GM04504 (cell line): ENCODE results near the gene HEBP1.
"Not testable (repeated sequence)": the region's sequence is repeated elsewhere in the genome, so short reads cannot be mapped to it uniquely, and the experiment has no call there.

Experiments
- DNase-seq: peaks from one replicate; pipeline ENCODE4 v3.0.0-alpha.2; 2012; ENCODE audit warnings: low read depth

Gene HEBP1, protein sequence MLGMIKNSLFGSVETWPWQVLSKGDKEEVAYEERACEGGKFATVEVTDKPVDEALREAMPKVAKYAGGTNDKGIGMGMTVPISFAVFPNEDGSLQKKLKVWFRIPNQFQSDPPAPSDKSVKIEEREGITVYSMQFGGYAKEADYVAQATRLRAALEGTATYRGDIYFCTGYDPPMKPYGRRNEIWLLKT

DNA sequence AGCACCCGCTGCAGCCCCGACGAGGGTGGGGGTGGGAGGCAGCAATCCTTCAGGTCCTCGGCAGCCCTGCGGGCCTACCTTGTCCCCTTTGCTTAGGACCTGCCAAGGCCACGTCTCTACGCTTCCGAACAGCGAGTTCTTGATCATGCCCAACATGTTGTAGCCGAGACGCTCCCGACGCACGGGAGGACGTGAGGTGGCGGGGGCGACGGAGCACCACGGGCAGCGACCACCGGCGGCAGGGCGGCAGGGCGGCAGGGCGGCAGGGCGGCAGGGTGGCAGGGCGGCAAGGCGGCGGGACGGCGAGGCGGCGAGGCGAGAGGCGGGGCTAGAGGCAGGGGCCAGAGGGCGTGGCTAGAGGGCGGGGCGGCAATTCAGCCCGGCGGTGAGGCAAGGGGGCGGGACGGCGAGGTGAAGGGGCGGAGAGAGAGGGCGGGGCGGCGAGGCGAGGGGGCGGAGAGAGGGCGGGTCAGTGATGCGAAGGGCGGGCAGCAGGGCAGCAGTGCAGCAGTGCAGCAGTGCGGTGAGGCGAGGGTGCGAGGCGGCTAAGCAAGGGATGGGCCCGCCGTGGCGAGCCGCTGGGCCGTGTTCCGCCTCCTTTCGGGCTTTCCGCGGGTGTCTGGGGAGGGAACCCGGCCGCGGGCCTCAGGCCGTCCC is at the start of gene HEBP1:
TSS of gene HEBP1 (minus strand) at position 307 of the 657 bp plus-strand sequence. CDS start at position 156, 151 bp downstream.
- peak; percentile 80 for DNase-seq

DNA sequence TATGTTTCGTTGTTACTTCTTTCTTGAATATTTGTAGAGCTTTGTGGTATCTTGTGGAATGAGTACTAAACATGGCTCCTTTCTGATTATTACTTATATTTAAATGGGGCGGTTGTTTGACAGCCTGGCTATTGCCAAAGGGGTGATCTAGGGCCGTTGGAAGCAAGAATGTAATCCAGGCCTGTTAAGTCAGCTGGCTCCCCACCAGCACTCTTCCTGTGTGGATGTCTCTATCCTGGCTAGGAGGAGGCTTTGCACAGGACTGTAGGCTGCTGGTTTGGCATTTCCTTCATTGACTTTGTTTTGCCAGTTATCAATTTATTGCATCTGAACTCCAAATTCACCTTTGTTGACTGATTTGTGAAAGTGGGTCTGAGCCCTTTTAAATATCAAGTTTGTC is 49.8 kb upstream of the HEBP1 start:
- DNase-seq, result peak; percentile 24

DNA sequence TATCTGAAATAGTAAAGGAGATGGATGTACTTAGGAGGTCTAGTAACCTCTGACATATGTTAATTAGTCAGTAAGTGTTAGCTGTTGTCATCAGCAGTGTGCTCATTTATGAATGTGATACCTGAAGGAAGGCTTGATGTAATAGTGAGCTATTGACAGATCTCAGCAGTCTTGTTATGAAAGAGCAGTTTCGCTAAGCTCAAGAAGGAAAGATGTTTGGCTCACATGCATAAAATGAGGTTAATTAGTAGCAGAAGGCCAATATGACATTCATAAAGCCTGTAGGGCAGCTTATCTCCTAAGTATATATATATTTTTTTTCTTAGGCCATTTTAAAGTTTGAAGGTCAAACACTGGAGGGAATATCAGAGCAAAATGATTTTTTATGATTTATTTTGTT is 46.9 kb upstream of the HEBP1 start:
- no peak for DNase-seq

DNA sequence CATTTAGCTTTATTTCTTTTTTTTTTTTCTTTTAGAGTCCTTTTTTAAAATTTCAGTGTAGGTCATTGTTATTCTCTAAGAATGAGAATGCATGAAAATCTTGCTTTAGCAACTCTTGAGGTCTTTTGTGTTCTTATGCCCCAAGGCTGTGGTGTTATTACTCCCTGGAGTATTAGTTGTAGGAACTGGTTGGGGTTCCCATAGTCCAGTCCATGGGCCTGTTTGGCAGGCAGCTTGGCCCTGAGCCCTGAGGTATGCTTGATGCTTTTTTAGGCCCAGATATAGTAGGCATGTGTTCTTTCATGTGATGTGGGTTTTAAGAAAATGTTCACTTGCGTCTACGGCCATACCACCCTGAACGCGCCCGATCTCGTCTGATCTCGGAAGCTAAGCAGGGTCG is 45.8 kb upstream of the HEBP1 start:
- DNase-seq, result no peak

DNA sequence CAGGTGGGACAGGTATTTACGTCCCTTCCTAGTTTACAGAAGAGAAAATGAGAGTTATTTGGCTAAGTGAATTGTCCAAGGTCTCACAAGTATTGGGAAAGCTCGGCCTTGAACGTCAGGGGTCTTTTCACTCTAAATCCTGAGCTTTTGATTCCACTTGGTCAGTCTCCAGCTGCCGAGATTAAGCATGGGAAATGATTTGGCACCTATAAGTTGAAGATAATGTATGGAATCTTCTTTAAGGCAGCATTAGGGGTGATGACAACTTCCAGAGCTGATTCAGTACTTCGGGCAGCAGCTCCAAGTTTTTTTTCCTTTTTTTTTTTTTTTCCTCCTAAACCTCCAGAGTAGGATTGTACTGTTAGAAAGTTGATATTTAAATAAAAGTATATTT is 44.8 kb upstream of the HEBP1 start:
- DNase-seq, result no peak

DNA sequence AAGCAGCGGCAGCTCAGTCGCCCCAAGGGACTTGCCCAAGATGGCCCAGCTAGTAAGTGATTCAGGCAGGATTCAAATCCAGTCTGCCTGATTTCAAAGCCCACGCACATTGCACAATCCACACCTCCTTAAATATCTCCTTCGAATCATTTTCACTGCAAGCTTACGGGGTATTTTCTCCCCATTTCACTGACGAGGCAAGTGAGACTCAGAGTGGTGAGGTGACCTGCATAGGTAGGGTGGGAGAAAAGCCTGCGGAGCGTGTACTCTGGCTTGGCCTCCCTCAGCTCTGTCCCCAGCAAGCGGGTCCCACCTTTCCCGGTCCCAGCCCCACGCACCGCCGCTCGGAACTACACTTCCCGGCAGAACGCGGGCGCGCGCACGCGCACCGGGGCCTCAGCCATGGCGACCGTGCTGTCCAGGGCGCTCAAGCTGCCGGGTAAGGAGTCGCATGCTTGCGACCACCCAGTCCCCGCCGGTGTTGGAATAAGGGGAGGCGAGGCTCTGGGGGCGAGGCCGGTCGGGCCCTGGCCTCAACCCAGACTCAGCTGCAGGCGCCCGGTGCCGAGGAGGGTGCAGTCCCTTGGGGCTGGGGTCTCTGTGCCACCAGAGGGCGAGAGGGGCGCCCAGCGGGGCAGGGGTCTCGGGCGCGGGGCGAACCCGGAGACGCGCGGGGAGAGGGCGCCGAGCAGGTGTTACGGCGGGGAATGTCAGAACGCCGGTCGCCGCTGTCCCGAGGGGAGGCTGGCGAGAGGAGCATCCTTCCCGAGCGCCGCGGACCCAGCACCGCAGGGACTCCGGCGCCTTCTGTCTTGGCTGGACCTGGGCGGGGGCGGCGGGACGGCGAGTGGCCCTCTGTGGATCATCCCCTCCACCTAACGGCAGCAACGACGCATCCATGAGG is 44.2 kb upstream of the HEBP1 start, which contains the start of gene FAM234B:
TSS of gene FAM234B (plus strand) at position 380 of the 904 bp plus-strand sequence. CDS start at position 403, 23 bp downstream.
- no peak for DNase-seq

DNA sequence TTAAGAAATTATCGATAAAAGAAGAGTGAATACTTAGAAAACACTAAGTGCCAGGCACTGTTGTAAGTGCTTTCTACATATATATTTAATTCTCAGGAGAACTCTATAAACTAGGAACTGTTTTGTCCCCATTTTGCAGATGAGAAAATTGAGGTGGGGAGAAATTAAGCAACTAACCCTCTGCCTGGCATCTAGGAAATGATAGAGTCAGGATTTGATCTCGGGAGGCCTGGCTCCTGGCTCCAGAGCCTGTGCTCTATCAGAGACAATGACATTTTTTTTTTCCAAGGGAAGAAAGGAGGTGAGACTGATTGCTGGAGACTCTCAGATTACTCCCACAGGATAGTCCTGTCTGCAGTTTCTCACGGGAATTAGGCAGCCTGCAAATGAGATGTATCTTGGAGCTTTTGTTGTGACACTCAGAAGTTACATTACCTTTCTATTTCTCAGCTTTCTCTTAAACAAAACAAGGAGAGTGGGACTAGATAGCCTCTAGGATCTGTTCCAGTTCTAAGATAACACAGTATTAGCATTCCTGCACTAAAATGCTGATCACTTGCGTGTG is 42.7 kb upstream of the HEBP1 start:
- DNase-seq, result no peak

DNA sequence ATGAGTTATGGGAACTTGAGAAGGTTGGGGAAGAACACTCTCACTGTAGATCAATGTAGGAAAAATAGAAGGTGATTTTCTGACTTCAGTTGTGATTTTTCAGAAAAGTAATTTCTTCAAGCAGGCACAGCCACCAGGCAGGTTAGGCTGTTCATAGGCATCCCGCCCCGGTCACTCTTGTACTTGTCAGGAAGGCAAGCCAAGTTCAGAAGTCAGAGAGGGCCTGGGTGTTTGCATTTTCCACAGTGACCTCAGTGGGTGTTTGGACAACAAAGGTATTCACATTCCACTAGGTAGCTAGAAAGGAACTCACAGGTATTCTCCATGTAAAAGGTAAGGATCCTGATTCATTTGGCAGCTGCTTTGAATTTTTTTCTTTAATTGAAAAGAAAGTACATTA is 41.2 kb upstream of the HEBP1 start:
- DNase-seq, result no peak

DNA sequence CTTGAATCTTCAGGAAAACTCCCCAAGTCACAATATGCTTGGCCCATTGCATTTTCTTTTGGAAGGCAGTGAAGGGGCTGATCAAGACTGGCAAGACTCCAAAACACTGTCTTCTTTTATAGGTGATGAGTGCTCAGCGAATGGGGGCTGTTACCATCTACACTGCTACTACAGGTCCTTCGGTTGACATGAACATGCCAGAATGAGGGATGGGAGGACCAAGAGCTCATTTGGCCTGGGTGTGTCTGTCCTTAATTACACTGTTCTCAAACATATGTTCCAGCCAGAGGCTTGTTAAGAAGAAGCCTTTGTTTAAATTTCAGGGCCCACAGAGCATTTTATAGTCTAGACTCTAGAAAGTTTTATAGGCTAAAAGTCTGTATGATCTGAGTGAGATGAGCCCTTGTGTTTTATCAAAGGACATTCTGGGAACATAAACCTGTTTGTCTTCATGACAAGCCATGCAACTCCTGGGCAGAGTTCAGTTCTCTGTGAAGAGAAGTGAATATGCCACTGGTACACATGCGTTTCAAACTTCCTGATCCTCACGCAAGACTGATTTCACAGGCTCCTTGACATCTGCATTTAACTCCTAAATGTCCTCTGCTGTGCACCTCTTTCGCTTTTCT is 39.4 kb upstream of the HEBP1 start:
- DNase-seq, result no peak

DNA sequence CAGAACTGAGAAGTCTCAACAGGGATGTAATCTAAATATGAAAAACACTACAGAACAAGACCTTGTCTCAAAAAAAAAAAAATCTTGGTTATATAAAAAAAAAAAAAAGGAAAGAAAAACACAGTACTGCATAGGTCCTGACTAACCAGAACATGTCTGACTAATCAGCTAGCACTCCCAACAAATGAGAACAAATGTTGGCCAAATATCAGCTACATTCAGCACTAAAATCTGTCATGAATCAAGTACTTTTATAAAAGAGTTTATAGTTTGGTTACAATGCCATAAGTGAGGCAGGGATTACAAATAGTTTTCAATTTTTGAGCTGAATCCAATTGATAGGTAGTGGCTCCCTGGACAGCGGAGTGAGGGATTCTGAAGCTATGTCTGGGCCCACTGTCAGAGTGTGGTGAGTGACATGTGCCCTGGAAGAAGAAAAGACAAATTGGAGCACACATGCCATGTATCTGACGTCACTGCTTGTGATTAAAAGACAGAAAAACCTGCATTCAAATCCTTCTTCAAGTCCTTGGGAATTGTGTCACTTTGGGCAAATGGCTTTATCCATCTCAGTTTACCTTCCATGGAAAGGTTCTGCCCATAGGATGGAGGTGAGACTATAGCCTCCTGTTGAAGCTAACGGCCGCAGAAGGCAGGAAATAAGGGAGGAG is 38.6 kb upstream of the HEBP1 start:
- peak; percentile 68 for DNase-seq

DNA sequence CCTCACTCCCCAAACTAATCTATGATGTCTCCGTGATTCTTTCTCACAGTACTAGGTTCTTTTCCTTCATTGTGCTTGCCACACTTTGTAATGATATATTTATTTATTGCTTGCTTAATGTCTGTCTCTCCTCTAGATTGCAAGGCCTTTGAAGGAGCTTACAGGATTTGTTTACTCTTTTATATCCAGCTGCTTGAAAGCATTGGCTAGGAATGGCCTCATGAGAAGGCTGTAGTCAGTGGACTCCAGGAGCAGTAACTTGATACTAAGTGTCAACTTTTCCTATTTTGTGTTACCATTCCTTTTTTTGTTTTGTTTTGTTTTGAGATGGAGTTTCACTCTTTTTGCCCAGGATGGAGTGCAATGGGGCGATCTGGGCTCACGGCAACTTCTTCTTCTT is 36.8 kb upstream of the HEBP1 start:
- DNase-seq, result no peak

DNA sequence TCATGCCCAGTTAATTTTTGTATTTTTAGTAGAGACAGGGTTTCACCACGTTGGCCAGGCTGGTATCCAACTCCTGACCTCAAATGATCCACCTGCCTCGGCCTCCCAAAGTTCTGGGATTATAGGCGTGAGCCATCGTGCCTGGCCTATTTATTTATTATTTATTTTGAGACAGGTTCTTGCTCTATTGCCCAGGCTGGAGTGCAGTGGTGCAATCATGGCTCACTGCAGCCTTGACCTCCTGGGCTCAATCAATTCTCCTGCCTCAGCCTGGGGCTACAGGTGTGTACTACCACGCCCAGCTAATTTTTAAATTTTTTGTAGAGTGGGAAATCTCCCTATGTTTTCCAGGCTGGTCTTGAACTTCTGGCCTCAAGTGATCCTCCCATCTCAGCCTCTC is 35.3 kb upstream of the HEBP1 start:
- DNase-seq, result not testable (repeated sequence)

DNA sequence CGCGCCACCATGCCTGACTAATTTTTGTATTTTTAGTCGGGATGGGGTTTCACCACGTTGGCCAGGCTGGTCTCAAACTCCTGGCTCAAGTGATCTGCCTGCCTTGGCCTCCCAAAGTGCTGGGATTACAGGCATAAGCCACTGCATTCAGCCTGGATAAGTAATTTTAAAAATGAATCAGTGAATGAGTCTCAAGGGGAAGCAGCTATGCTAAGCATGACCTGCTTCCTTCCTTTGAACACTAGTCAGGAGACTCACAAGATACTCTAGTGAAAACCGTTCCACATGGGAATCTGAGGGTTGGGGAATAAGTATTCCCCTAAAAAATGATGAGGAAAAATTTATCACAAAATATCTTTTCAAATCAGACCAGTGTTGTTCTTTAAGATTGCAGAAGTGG is 33.4 kb upstream of the HEBP1 start:
- no peak for DNase-seq

DNA sequence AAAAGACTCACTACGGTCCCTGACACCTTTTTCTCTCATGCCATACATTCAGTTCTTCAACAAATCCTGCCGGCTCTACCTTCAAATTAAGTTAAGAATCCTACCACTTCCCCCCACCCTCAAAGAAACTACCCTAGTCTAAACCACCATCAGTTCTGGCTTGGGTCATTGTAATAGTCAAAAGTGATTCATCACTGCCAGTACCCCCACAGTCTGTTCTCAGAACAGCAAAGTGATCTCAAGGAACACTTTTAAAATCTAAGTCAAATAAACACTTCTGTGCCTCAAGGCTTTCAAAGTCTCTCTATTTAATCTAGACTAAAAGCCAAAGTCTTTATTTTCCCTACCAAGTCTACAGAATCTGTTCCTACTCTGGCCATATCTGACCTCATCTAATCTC is 32.1 kb upstream of the HEBP1 start:
- no peak for DNase-seq

DNA sequence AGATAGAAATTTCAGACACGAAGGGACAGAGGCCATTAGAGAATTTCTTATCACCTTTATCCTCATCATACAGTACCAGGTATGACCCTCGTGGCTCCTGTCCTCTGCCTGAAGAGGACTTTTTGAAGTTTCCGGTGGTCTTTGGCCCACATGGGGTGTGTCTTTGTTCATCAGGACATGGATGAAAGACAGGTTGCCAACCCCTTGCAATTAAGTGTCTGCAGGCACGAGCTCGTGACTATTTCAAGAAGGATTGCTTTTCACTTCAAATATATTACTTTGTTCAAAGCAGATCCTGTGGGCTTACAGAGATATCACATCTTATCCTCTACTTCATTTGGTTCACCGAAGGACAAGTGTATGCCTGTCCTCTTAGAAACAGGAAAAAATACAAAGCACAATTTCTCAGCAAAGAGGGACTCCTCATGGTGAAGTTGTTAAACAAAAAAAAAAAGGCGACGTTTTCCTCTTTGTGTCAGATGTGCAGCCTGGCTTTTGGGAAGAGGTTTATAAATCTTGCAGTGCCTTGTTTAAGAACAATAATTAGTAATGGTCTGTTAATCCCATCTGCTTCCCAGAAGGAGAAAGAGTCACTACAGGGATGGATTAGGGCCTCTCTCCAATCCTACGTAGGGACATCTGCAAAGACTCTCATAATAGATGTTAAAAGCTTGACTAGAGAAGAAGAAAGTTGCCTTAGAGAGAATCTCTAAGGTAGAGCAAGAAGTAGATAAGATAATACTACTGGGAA is 30.7 kb upstream of the HEBP1 start:
- DNase-seq, result no peak

DNA sequence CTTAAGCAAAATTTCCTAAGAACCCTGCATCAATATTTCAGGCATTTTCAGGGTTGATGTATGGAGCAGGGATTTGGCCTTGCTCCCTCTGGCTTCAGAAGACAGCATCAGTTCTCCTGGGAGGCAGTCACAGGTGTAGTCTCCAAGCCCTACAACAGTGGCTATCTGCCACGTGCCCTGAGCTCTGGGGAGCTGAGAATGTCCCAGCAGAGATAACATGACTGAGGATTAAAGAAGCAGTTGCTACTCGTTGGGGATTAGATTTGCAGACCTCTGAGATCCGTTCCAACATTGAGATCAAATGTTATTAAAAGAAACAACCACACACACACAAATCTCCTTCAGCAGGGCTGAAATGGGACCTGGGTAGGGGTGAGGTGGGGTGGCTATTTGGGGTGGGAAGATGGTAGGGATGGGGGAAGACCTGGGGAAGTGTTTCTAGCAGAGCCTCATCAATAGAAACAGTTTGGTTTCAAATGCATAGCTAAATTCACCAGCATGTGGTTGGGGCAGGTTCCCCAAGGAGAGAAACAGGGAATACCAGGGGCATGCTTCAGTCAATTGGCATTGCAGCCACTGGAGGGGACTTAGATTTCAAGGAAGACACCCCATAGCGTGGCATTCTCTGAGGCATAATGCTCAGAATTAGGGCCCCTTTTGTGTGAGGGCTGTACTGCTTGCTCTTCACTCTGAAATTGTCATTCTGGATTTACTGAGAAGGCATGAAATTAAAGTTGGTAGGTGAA is 28.9 kb upstream of the HEBP1 start:
- no peak for DNase-seq

DNA sequence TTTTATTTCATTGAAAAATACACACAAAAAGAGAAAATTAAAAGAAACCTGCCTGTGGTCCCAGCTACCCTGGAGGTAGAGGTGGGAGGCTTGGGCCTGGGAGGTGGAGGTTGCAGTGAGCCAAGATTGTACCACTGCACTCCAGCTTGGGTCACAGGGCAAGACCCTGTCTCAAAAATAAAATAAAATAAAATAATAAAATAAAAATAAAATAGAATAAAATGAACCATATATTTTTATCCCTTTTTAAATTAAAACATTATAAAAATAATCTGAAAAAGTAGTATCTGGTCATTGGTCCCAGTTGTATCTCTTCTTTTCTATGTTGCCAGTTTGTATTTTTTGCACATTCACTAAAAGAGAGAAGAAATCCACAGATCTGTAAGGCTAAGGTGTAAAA is 27.4 kb upstream of the HEBP1 start:
- no peak for DNase-seq

DNA sequence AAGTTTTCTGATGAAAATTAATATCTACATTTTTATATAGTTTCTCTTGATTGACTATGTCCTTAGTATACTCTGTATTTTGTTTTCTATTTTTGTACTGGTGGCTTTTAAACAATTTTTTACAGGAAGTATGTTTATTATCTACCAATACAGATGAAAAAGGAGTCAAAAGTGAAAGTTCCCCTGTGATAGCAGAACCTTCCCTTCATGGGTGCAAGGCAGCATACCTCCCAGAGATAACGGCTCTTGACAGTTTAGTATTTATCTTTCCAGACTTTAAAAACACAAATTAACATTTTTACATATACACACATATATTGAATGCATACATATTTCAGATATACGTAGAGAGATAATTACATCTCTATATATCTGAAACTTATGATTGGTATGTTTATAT is 27.0 kb upstream of the HEBP1 start:
- no peak for DNase-seq

DNA sequence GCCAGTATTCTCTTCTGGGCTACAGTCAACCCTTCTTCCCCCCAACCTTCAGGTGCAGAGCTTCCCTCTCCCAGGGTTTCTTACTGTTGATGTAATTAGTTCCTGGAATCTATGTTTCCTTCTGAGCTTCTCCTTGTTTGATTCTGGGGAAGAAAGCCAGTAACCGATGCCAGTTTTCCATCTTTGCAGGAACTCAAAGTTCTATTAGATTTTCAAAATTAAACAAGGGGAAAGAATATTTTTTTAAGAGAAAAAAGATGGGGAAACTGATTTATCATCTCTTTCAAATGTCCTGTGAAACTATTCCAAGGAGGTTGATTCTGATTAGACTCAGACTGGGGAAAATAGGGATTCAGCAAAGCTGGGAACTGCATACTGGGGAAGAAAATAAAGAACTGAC is 26.2 kb upstream of the HEBP1 start:
- no peak for DNase-seq

DNA sequence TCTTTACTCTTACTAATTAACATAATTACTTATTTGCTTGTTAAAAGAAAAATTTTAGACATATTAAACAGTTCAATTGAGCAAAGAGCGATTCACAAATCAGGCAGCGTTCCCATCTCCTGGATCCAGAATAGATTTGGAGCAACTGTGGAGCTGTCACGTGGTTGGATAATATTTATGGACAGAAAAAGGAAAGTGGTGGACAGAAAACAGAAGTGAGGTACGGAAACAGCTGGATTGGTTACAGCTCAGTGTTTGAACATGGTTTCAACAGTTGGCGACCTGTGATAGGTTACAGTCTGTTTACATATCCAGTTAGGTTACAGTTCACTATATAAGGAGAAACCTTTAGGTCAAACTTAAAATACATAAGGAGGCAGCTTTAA is 24.5 kb upstream of the HEBP1 start:
- DNase-seq, result no peak
